ENCODE measurements around the gene S100A3. TPM values are rescaled to one million over a fixed set of nuclear protein-coding genes. Genes with fewer than 3 reads are reported as not detected.

Gene S100A3
- total RNA-seq, 1 donor from 2014 or later: 0.49 TPM

DNA sequence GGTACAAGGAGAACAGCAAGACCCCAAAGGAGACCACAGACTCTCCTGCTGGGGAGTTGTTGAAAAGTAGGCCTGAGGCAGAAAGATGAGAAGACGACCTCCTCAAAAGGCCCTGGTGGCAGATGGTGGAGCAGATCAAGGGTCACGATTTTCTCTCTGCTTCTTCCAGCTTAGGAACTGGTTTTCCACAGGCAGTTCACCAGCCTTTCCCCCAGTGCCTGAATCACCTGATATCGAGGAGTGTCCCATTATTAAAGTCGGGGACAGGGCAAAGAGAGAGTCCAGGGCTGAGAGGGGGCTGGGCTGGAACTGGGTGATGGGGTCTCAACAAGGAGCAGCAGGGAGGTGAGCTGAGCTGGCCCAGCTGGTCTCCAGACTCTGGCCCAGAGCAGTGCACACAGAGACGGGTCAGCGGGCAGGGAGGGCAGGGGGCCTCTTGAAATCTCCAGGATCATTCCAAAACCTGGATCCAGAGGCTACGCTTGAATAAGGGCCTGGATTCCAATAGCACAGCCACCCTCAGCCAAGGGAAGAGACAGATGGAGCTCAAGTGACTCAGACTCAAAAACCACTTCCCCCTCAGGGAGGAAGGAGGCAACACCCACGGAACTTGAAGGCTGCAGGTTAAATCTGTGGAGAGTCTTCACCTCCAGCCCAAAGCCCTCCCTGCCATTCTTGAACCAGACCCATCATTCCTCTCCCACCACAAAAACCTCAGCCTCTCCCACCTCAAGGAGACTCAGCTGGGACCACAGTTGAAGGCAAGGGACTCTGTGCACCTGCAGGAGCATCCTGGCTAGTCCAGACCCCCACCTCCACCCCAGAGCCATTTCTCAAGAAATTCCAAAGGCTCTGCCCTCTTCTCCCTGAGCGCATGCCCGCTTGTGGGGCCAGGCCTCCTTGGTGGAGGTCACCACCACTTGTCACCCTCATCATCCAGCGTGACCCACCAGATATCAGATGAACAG, 8.4 kb downstream of the S100A3 start, which contains the start of gene S100A5:
Gene S100A5, minus strand, starts transcription at position 541 of the 968 bp plus-strand sequence. CDS start 743 bp downstream, outside the sequence.
- ATAC-seq (no peak), DNase-seq (ENCODE audit: missing footprints) (no peak)
- intact Hi-C loops (cut with DNase I): no loop called here

GRCh38 chr1:153539395-153540093, 9.5 kb downstream of the S100A3 start:
- ATAC-seq (no peak), DNase-seq (ENCODE audit: missing footprints) (no peak)
- intact Hi-C loops (cut with DNase I): no loop called here

DNA sequence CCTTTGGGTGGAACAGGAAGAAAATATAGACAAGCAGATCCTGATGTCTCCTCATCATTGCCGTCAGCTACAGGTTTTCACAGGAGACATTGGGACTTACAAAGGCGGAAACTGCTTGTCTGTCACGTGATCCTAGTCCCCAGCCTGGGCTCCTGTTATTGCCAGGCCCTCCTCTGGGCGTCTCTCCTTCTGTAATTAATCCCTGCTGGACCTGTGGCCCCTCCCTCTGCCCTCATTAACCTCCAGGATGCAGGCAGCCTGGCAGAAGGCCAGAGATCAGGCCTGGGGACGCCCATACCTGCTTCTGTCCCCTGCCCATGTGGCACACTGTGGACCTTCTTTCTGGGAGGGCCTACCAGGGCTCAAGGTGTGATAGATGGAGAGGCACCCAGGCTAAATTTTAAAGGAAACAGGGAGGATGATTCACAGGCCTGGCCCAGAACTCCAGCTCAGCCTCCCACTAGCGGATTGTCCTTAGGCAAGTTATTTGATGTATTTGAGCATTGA, 10.7 kb downstream of the S100A3 start:
- ATAC-seq (no peak), DNase-seq (ENCODE audit: missing footprints) (no peak)
- intact Hi-C loops (cut with DNase I): no loop called here

DNA sequence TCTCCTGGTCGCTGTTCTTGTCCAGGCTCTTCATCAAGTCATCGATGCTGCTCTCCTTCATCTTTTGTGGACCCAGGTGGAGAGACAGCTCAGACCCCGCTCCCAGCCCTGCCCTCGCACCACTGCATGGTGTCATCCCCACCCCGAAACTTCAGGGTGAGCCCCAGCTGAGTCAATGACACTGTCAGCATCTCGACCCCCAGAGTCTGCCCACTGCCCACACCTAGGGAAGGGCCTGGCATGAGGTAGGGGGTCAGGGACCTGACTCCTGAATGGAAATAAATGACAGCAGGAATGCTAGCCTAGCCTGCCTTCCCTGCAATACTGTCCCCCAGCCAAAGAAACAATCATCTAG, 11.7 kb downstream of the S100A3 start:
- DNase-seq (ENCODE audit: missing footprints) (no peak), ATAC-seq (no peak)
- intact Hi-C loops (cut with DNase I): no loop called here

GRCh38 chr1:153536671-153537375, 12.2 kb downstream of the S100A3 start:
- DNase-seq (ENCODE audit: missing footprints) (no peak), ATAC-seq (no peak)
- intact Hi-C loops (cut with DNase I): no loop called here

GRCh38 chr1:153536012-153536670, 12.9 kb downstream of the S100A3 start:
- DNase-seq (ENCODE audit: missing footprints) (peak; percentile 94), ATAC-seq (peak; percentile 83)
- intact Hi-C loops (cut with DNase I): no loop called here

GRCh38 chr1:153535242-153536011, 13.6 kb downstream of the S100A3 start, which contains the start of gene S100A6:
Gene S100A6, minus strand, starts transcription at chr1:153535991. Its CDS starts 652 bp downstream, at chr1:153535339.
- ATAC-seq: peak; percentile 59
- peak; percentile 79 for DNase-seq (ENCODE audit: missing footprints)
- intact Hi-C loops (cut with DNase I): no loop called here

DNA sequence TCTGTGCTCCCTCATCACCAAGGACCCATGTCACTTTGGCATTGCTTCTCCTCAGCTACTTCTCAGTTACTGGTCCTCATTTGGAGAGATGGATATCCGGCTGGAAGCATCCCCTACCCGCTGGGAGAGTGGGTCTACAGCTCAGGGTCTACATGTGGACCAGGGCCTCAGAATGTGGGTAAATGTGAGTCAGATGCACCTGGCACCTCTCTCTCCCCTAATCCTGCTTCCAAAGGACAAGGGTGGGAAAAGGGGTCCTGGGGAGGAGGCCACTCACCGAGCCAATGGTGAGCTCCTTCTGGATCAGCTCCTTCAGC, 14.2 kb downstream of the S100A3 start:
- DNase-seq (ENCODE audit: missing footprints) (no peak), ATAC-seq (no peak)
- intact Hi-C loops (cut with DNase I): loop anchor here (1.0 kb wide), 1 partner anchor 12 kb away; no protein-coding TSS in a partner anchor

DNA sequence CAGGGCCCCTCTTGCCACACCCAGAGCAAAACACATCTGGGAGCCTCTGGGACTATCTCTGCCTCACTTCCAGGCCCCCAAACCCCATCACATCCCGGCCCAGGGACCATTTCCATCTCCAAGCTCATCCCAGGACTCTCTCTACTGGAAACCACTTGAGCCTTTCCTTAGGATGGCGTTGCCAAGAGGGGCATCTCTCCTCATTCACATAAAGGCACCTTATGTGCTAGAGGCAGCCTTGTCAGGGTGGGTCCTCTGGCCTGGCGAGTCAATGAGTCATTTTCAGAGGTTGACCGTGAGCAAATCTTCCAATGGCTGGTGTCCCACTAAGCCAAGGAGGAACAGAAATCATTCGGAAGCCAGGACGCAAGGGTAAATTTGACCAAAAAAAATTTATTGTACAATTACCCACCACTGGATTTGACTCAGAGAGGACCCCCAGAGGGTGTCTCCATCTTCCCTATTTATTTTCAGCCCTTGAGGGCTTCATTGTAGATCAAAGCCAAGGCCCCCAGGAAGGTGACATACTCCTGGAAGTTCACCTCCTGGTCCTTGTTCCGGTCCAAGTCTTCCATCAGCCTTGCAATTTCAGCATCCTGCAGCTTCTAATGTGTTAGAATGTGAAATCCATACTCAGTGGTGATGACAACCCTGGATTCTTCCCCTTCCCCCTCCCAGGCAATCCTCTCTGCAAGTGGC, 14.7 kb downstream of the S100A3 start:
- intact Hi-C loops (cut with DNase I): loop anchor here (1.0 kb wide), 1 partner anchor 13 kb away; no protein-coding TSS in a partner anchor
- DNase-seq (ENCODE audit: missing footprints): no peak
- no peak for ATAC-seq

GRCh38 chr1:153533689-153534201, 15.3 kb downstream of the S100A3 start:
- intact Hi-C loops (cut with DNase I): loop anchor here (1.0 to 2.0 kb wide), 3 partner anchors 14 to 35 kb away; no protein-coding TSS in a partner anchor
- no peak for DNase-seq (ENCODE audit: missing footprints)

DNA sequence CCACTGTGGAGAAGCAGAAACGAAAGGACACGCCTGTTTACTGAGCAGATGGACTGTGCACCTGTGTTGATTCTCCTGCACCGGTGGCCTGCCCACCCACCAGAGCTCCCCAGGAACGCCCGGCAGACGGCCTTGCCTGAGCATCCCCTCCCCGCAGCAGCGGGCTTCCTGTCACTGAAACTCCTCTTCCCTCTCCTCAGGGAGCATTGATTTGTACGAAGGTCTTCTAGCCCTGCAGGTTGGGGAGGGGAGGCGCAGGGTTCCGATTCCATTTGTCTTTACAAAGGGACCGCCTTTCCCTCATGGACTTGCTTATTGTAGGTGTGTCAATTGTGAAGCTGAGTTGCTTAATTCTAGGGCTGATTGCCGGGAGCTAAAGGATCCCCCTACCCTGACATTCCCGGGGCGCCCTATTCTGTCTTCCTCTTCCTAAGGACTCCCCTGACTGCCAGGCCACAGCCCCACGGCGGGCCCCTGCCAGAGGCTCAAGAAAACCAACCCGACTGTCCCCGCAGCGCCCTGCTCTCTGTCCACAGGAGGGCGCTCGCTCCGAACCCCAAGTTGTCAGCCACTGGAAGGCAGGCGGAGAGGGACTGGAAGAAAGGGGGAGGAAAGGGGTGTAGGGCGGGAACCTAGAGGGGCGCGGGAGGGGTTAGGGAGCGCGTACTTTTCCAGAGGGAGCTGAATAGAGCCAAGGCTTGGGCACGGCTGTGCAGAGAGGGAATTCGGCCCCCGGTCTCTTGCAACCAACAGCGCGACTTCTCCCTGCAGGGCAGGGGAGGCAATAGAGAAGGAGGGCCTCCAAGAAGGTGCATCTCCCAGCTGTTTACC, 16.1 kb downstream of the S100A3 start:
- intact Hi-C loops (cut with DNase I): loop anchor here (1.0 to 2.0 kb wide), 2 partner anchors 22 to 35 kb away; no protein-coding TSS in a partner anchor
- ATAC-seq (peak; percentile 62), DNase-seq (ENCODE audit: missing footprints) (peak; percentile 92)

More at GRCh38 chr1:153533689-153534201, 15.3 kb downstream of the S100A3 start:
- ATAC-seq: peak; percentile 12

DNA sequence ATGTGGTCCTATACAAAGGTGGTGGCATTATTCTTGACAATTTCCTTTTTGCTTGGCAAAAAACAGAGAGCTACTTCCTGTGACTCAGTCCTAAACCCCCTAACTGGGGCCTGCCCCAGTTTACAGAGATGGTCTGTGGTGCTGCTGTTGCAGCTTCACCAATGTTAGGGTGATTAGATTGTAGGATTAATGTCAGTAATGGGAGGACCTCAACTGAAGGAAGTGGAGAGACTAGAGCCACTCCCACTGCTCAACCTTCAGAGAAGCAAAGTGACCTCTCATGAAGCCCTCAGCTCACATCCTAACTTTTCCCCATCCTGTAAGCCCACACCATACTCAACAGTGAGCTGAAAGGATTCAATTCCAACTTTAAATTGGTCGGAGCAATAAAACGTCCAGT, 16.9 kb downstream of the S100A3 start:
- no peak for ATAC-seq
- no peak for DNase-seq (ENCODE audit: missing footprints)
- intact Hi-C loops (cut with DNase I): loop anchor here (2.0 kb wide), 1 partner anchor 21 kb away; no protein-coding TSS in a partner anchor

- DNase-seq (ENCODE audit: missing footprints): no peak
- intact Hi-C loops (cut with DNase I): loop anchor here (2.0 kb wide), 1 partner anchor 21 kb away; no protein-coding TSS in a partner anchor
- no peak for ATAC-seq
Measured at GRCh38 chr1:153531638-153532037, 17.4 kb downstream of the S100A3 start.

GRCh38 chr1:153527683-153528040, 21.4 kb downstream of the S100A3 start:
- ATAC-seq (no peak), DNase-seq (ENCODE audit: missing footprints) (no peak)
- intact Hi-C loops (cut with DNase I): no loop called here

GRCh38 chr1:153527023-153527682, 21.9 kb downstream of the S100A3 start:
- intact Hi-C loops (cut with DNase I): no loop called here
- DNase-seq (ENCODE audit: missing footprints) (no peak), ATAC-seq (no peak)
